GM13976 (cell line): ENCODE data around the gene IDH3G.

Experiments used
- DNase-seq: peaks from one replicate; pipeline ENCODE4 v3.0.0; 2012; ENCODE audit warnings: low spot score
- CTCF ChIP-seq: IDR thresholded peaks from 2 replicates; pipeline ENCODE4 v1.5.1; 2012; ENCODE audit warnings: borderline replicate concordance, mild to moderate bottlenecking; ENCODE audit not compliant: insufficient read depth; ENCODE audit errors: extremely low read depth, missing control alignments, control extremely low read depth
- in situ Hi-C: fragments of 300-500 bp; cut with MboI; formaldehyde crosslinking; loops from one replicate; pipeline ENCODE4 v1.12.0; 2022; ENCODE audit warnings: low sequenced_read_pairs, mixed read lengths, inconsistent platforms; ENCODE audit not compliant: unreplicated experiment

Gene IDH3G

GRCh38 chrX:153794018-153794896 lies at the start of gene IDH3G, which contains the start of gene SSR4:
Gene IDH3G (minus strand): TSS chrX:153794375. CDS start chrX:153794326, 49 bp downstream.
Gene SSR4 (plus strand): TSS chrX:153794668. CDS start chrX:153794688, 20 bp downstream.
- peak; percentile 97 for DNase-seq
- TF ChIP-seq CTCF = no peak
- in situ Hi-C loops = no loop called here

- no peak for TF ChIP-seq CTCF
- no peak for DNase-seq
- in situ Hi-C loops = no loop called here
Observed at GRCh38 chrX:153836921-153837320, 42.7 kb upstream of the IDH3G start.

GRCh38 chrX:153832728-153833127 lies 38.6 kb upstream of the IDH3G start:
- DNase-seq = no peak
- no peak for TF ChIP-seq CTCF
- in situ Hi-C loops = no loop called here

- DNase-seq = peak; percentile 11
- TF ChIP-seq CTCF = no peak
- in situ Hi-C loops = no loop called here
Observed at GRCh38 chrX:153831429-153832150, 37.4 kb upstream of the IDH3G start.

GRCh38 chrX:153830640-153831428 lies 36.7 kb upstream of the IDH3G start:
- DNase-seq = peak; percentile 18
- no peak for TF ChIP-seq CTCF
- in situ Hi-C loops = no loop called here
